Measurements from ENCODE around the gene AHSP. TPM values are rescaled to one million over a fixed set of nuclear protein-coding genes. Genes with fewer than 3 reads are reported as not detected.

The AHSP gene
- total RNA-seq, 1 experiment from 2014 or later, result not detected

Other genes starting within 250 kb of the AHSP start
- gene ITGAX, start 172.7 kb upstream of the AHSP start, total RNA-seq (2021), result 0.46 TPM in 1 of 2 replicates, not detected in the other
- not detected in 2 replicates for gene ITGAD, start 134.6 kb upstream of the AHSP start, total RNA-seq (2021)
- gene COX6A2, start 99.5 kb upstream of the AHSP start, total RNA-seq (2021), result not detected in 2 replicates
- 0.32 and 0.81 TPM in 2 replicates for gene ZNF843, start 85.1 kb upstream of the AHSP start, total RNA-seq (2021)
- gene ARMC5, start 68.4 kb upstream of the AHSP start, total RNA-seq (2021), result 7.4 and 8.8 TPM in 2 replicates
- gene TGFB1I1, start 55.7 kb upstream of the AHSP start, total RNA-seq (2021), result 3.3 and 3.8 TPM in 2 replicates
- not detected in 2 replicates for gene SLC5A2, start 44.8 kb upstream of the AHSP start, total RNA-seq (2021)
- gene RUSF1, start 19.5 kb upstream of the AHSP start, total RNA-seq (2021), result 41.9 and 46.3 TPM in 2 replicates